ENCODE measurements around the gene C11orf21.

C11orf21 gene

DNA sequence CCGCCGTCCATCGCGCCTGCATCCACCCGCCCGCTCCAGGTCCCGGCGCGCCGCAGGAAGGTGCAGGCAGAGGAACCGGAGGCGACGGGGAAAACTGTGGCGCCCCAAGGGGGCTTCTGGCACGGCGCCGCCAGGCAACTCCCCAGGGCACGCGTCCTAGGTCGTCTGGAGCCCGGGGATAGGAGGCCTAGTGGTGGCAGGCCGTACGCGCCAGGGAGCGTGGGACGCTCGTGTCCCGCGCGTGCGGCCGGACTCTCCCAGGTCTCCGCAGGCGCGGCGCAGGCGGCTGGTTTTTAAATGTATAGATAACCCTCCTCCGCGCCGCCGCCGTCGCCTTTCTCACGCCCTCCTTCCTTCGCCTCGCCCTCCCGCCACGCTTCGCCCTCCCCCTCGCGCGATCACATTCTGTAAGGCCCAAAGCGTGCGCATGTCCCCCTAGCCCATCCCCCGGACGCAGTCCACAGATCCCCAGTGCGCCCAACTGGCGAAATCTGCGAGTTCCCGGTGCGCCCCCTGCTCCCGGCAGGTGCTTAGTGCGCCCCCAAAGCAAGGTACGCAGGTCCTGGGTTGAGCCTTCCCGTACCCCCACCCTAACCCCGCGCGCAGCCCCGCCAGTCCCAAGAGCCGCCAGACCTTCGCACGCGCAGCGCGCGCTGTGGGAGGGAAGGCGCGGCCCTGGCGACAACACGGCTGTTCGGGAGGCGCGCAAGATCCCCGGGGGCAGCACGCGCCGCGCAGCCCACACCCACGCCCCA lies 31.2 kb downstream of the C11orf21 start, which contains the start of gene ASCL2:
Gene ASCL2, minus strand, starts transcription at position 267 of the 755 bp plus-strand sequence. Its CDS starts 256 bp downstream, at position 11.
- DNase-seq = no peak

DNA sequence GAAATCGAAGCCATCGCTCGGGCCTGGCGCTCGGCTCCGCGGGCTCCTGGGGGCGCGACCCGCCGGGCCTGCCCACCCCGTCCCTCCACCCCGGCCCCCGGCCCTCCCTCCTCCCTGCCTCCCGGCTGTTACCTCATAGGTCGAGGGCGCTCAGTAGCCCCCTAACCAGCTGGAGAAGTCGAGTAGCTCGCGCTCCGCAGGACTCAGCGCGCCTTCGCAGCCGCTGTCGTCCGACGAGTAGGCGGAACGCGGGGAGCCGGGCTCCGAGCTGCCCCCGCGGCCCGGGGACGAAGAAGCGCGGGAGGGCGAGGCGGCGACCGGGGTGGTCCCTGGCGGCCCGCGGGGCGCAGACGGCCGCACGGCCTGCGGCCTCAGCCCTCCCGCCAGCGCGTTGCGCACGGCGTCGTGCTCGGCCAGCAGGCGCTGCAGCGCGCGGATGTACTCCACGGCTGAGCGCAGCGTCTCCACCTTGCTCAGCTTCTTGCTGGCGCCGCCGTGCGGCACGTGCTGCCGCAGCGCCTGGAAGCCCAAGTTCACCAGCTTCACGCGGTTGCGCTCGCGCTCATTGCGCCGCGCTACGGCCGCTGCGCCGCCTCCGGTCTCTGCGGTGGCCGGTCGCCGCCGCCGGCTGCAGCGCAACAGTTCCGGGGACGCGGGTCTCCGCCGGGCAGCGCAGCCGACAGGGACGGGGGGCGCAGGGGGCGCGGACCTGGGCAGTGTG lies 32.0 kb downstream of the C11orf21 start:
- peak; percentile 69 for DNase-seq

DNA sequence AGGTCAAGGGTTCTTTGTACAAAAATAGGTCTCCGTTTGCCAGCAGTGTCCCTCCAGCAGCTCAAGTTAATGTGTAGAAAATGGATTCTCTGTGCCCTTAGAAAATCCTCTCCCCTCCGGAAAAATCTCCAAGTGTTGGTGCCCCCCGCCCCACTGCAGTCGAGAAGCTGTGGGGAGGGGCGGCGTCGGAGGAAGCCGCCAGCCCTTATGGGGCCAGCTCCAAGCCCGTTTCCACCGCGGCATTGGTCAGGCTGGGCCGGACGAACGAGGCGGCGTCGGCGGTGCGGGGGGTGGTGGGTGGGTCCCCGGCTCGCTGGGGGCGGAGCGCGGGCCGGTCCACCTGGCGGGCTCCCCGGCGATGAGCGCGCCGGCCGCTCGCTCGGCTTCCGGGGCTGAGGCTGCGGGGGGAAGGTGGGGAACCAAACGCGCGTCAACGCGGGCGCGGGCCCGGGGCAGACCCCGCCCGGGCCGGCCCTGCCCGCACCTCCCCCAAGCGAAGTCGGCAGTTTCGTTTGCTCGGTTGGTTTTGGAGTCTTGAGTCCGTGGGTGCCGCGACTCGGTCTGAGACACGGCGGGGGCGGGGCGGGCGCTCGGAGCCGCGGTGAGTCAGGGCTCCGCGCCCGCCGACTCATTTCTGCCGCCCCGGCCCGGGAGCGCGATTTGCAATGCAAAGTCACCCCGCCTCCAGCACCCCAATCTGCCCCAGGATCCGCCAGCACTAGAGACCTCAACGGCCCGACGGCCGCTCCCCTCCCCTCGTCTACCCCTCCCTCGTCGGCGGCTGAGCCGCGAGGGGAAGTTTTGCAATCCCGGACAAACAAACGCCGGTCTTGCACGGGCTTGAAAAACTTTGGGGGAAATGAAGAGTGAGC lies 32.8 kb downstream of the C11orf21 start:
- peak; percentile 72 for DNase-seq

DNA sequence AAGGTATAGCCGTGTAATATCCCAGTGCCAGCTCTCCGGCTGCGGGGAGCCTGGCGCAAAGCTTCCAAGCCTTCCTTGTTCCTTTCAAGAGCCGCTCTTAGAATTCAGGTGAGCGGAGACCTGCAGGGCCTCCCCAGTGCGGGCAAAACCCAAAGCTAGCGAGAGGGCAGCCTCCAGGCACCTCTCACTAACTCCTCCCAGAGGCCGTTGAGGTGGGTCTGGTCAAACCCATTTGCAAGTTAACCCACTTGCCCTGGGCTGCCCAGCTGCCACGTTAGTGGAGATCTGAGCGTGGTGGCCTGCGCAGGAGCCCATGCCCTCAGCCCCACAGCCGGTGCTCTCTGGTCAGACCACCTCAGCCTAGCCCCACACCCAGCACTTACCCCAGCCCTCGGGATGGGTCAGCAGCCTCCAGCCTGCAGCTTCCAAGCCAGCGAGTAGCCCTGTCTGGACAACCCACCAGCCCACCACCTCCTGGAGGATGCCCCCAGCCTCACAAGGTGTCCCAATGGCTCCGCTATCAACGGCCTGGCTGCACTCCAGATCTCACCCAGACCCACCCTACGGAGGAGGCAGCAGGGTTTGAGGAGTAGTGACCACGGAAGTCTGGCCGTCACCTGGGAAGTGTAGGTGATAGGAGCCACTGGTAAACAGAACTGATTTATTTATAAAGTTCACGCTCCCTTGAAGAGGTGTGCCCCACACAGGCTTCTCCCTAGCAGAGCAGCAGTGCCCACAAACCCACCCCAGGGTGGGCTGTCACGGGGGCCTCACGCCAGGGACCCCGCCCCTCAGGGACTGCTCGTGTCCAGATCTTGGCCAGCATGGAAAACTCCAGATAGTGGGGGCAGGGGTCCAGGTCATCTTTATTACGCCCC lies 33.6 kb downstream of the C11orf21 start:
- DNase-seq = no peak

DNA sequence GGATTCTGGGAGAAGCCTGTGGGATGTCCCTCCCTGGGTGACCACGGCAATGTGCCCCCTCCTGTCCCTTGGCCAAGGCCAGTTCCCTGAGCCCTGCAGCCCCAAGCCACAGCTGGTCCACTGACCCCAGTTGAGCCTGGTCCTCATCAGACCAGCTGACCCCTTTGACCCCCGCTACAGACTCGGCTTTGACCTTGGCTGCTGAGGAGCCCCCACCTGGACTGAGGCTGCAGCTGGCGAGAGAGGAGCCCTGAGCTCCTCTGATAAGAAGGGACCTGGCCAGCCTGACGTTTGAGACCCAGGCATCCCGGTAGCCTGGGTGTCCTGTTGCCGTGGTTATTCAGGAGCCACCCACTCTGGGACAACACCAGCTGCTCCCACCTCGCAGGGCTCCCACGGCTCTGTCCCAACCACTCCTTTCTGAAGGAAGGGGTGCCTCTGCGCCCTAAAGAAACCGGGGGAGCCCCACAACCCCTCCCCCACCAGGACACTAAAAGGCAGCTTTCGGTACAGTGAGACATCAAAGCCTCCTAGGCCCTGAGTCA lies 34.3 kb downstream of the C11orf21 start:
- DNase-seq = no peak

DNA sequence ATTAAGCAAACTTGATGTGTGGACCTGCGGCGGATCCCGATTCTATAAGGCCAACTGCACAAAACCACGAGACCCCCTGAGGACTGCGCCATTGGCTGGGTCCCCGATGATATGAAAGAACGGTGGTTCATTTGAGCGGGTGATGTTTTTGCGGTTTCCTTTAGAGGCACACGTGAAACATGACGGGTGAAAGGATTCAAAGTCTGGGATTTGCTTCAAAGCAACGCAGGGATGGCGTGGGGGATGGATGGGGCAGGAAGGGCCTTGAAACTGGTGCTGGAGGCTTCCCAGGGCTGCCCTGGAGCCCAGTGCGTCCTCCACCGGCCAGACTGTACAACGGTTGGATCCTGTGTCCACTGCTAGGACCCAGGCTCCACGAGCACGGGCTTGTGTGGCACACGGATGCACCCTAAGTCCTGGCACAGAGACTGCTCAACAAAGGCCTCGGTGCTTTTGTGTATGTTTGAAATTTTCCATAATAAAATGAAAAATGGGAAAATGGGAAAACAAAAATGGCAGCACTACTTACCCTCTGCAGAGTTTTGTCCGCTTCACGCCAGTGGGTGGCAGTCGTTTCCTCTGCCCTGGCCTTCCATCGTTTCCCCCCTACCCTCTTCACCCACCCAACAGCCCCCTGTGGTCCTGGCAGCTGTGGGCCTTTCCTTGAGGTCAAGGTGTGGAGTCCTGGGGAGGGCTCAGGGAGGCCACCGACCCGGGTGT lies 35.0 kb downstream of the C11orf21 start:
- DNase-seq = no peak

DNA sequence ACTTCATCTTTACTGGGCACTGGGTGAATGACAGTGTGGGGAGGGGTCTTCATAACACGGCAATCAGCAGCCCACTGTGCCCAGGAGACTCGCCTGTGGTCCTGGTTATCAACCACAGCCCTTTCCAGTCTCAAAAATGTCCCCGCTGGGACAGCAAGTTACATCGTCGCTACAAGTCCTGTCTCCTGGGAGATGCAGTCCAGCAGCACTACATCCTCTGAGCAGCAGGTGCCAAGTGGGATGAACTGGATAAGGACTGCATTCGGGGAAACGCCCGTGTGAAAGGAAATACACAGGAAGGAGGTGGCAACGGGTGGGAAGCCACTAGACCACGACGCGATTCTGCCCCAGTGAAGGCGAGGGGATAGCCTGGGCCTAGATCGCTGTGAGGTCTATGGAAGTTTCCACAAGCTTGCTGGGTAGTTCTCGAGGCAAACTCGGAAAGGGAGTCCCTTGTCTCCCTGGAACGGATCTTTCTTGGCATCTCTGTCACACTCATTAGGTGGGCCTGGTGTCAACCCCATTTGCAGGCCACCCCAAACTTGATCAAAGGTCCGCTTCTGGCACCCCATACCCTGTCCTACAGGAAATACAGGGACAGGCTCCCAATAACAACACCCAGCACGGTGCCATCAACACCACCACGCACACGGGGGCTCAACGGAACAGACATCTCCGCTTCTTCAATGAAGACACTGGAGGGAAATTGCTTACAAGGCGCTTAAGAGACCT lies 35.7 kb downstream of the C11orf21 start:
- DNase-seq = no peak

DNA sequence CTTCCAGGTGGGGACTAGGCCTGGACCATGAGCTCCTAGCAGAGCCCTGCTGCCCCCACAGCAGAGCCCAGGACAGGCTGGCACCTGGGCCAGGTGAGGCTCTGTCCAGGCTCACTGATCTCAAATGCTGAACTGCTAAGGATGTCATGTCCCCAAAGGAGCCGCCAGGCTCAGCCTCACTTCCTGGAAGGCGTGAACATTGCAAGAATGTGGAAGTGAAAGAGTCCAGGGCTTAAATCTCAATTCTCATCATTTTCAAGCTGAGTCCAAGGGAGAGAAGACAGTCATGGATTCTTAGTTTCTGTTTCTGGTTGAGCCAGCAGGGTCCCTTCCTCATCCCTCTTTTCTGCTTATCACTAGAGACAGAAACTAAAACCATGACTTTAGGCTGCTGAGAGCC lies 36.3 kb downstream of the C11orf21 start:
- peak; percentile 63 for DNase-seq

DNA sequence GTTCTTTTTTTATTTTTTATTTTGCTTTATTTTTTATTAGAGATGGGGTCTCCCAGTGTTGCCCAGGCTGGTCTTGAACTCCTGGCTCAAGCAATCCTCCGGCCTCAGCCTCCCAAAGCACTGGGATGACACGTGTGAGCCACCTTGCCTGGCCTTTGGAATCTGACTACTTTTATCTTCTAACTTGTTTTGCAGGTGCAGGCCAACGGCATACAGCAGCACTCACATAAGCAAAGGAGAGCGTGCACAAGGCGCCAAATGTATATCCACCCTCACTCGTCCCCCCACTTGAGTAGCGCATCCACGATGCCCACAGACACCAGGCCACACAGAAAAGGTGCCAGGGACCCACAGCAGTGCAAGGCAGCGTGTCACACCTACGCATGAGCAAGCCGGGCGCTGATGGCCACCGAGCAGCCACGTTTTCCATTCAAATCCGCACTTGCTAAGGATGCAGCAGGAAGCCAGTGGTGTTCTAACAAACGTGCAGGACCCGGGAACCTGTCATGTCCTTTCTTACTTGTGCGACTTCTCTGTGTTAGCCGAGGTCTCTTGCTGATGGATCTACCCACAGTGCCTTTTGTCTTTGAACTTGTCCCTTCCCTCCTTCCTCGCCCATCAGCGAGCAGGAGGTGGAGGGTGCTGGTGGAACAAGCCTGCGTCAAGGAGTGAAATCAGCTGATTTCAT lies 37.2 kb downstream of the C11orf21 start:
- DNase-seq = no peak

DNA sequence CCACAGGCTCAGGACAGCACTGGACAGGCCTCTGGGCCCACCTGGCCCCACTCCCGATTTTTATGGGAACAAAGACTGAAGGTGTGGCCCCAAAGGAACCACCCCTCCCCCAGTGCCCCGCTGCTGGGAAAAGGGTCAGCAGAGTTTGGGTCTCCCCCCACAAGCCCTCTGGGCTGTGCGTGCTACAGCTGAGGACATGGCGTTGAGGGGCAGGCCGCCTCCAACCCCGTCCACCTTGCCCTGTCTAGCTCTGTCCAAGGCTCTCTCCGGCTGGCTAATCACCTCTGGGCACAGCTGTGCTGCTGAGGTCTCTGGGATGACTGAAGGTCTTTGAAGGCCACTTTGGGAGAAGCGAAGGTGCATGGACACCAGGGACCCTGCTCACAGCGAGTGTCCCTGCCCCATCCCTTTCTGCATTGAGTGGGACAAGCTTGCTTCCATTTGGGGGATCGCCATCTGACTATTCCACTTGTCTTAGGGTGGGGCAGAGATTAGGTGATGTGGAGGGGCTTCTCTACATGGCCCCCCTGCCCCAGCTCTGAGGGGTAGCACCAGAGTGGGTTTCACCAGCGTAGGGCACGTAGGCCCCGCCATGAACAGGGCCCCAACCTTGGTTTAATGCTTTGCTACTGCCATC lies 37.9 kb downstream of the C11orf21 start:
- no peak for DNase-seq

DNA sequence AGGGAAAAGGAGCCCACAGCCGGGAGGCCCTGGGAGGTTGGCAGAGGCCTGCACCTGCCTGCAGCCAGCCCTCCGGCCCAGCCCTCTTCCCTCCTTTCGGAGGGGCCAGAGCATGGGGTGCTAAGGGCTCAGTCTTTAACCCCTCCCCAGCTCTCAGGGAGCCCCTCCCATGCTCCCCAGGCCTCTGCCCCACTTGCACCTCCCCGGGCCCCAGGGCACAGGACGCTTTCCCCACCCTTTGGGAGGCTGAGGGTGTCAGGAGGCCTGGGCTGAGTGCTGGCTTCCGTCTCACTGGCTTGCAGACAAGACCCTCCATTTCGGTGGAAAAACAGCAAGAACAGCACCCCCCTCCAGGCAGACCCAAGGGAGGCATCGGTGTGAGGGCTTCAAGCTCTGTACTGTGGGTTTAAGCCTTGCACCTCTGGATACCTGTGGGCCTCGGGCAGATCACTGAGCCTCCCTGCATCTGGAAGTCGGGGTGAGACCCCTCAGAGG lies 38.6 kb downstream of the C11orf21 start:
- no peak for DNase-seq

DNA sequence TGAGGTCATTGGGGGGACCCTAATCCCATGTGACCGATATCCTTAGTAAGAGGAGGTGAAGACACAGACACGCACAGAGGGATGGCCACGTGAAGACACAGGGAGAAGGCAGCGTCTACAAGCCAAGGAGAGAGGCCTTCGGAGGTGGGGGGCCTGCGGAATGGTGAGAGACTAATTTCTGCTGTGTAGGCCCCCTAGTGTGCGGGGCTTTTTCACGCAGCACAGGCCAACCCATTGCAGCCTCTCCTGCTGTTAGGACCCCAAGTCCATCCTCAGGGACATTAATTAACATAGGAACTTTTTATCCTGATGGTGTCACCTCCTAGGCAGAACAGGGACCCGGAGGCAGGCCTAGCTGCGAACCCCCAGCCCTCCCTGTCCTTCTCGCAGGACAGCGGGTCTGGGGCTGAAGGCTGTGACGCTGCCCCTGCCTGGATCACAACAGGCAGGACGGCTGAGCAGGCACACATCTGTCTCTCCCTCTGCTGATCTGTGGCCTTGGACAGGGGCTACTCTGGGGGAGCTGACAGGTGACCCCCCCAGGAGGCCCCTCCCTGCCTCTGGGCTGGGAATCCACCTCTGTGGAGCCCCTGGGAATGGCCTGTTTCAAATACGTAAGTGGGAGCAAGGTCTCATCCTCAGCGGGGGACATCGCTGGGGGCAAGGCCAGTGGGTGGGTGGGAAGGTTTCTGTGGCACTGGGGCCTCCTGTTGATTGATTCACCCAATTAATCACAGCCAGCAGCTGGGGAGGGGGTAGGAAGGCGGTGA lies 39.2 kb downstream of the C11orf21 start:
- no peak for DNase-seq

DNA sequence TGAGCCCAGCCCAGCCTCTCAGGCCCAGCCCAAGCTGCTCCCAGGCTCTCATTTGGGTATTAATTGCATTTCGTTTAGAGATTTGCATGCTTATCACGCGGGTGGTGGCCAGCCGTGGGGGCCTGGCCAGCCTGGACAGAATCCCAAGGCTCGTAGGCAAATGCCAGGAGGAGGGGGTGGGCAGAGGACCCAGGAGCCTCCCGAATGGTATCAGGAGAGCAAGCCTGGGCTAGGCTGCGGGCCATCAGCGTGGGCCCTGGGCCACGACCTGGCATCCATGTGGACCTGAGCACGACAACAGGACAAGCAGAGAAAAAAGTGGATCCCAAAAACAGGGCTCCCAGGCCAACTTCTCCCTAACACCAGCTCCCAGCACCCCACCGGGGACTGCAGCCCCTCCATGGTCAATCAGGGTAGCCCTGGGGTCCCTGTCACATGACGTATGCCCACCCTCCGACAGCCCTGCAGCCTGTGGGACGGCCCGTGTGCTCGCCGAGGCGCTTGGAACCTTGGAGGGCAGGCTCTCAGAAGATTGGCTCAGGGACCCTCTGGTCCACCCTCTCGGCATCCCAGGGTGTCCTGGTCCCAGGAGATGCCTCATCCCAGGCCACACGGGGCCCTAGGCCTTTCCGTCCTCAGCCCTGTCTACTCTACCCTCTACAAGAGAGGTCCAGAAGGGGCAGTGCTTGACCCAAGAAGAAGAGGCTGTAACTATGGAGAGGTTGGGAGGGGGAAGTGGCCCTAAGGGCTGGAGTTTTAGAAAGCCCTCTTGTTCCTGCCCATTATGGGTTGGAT lies 40.1 kb downstream of the C11orf21 start:
- no peak for DNase-seq

DNA sequence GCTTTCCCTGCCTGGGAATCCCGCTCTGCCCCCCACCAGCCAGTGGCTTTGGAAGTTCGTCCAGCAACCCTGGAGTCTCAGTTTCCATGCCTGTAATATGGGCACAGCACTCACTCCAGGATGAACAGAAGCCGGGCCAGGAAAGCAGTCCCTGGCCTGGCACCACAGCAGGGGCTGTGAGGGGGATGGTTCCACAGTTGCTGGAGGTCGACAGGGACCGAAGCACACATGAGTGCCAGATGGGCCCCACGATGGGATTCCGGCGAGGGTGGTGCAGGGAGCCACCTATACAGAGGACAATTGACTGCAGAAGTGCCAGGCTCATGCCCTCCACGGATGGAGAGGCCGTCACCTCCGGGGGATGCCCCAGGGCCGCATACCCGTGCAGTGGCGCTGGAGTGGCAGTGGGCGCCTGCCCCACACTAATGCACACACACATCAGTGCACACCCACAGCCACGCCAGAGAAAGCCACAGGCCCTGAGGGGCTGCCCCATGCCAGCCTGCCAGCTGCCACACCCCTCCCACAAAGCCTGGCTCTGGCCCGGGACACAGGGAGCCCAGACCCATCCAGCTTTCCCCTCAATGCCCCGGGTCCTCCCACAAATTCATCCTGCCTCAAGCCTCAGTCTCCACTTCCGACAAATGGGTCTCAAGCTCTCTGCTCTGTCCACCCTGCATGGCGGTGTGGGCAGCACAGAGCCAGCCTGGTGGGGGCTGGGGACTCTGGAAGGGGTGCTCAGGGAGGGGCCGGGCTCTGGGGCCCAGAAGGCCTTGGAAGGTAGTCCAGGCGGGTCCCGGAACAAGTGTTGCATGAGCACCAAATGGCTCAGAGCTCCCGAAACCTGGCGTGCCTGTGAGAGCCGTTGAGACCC lies 41.0 kb downstream of the C11orf21 start:
- DNase-seq = no peak

DNA sequence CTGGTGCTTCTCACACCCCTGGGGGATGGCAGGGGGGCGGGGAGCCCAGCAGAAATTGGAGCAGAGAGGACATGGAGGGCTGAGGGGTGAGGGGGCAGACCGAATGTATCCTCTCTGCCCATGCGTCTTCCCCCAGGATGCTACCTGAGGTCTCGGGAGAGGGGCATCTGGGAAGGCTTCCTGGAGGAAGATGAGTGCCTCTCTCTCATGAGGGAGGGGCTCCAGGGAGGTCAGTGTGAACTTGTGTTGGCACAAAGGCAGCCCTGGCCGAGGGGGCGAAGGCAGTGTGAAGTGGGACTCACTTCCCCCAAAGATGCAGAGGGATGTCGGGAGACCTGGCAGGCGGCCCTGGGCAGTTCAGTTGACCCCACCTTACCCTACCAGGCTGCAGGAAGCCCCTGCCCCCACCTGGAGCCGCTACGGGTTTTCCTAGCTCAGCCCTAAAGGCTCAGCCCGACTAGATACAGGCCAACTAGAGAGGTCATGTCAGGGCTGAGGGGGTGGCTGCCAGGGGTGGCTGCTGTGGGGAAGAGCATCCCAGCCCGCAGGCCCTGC lies 41.7 kb downstream of the C11orf21 start:
- DNase-seq = no peak

DNA sequence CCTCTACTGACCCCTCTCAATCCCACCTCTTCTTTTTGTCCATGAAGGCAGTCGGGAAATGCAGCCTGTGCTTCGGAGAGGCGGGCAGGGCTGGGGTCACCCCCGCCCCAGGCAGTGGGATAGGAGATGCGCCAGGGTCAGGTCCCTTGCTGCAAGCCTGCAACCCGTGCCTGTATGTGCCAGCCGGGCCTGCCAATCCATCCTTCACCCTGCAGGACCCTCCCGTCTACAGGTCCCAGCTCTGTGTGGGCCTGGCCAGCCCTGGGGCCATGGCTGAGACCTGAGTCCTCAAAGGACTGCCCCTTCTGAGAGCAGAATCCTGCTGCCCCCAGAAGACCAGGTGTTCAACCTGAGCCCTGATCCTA lies 42.3 kb downstream of the C11orf21 start:
- DNase-seq = no peak
